Renal cortical epithelial cell (primary cell): ENCODE results near the gene HOXC13. TPM values are rescaled to one million over a fixed set of nuclear protein-coding genes. Genes with fewer than 3 reads are reported as not detected.

Experiments
- DNase-seq: peaks from one replicate; pipeline ENCODE4 v3.0.0-alpha.2; 2011; ENCODE audit warnings: low read depth
- total RNA-seq: library from RNA; depleted of rRNA; stranded (reverse); fragments of >200 nt; gene quantifications from 2 replicates; pipeline ENCODE4 v1.2.3, GENCODE V29; 2014

HOXC13 gene
- total RNA-seq, 1 donor from 2014 or later: 0.15 TPM

DNA sequence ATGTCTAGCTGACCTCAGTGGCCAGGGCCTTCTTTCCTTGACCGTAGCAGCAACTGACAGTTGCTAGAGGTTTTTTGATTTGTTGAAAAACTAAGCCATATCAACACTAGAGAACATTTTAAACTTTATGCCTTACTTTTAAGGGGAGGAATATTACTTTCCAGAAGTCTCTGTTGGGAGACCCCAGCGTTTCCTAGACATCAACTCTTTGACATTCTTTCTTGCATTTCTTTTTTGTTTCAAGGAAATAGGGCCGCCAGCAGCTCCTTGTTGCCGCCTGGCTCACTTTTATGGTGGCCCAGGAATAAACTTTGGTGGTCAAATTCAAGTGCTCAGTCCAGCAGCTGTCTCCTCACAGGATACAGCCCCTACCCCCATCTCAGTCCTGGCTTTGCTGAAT is 31.8 kb downstream of the HOXC13 start:
- DNase-seq: no peak

DNA sequence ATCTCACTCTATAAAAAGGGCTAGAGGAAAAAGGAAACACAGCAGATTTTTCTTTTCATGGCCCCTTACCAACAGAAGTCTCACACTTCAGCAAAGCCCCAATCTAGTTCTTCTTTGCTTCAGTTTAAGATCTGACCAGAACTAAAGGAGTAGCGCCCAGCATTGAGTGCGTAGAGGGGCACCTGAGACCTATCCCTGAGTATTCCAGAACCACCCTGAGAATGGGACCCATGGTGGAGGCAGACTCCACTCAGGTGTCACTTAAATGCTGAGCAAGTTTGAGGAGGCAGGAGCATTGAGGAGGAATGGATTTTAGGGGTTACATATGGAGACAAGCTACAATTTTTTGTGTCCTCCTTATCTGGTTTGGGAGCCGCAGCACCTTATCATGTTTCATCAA is 32.5 kb downstream of the HOXC13 start:
- DNase-seq: no peak

DNA sequence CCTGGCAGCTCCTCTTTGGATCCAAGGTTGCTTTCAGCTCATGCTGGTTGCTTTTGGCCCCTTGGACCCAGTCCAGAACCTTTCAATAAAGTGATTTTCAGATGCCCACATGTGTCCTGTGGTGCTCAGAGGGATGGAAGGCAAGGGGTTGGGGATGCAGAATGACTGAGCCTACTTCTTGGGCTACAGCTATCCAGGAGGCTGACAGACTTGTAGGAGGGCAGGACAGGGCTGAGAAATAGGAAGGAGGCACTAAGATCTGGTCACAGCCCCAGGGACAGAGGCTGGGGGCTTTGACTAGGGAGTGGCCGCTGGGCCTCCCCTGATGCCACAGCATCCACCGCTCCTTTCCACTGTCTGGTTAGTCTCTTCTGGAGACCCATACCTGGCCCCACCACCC is 33.1 kb downstream of the HOXC13 start:
- DNase-seq: no peak

DNA sequence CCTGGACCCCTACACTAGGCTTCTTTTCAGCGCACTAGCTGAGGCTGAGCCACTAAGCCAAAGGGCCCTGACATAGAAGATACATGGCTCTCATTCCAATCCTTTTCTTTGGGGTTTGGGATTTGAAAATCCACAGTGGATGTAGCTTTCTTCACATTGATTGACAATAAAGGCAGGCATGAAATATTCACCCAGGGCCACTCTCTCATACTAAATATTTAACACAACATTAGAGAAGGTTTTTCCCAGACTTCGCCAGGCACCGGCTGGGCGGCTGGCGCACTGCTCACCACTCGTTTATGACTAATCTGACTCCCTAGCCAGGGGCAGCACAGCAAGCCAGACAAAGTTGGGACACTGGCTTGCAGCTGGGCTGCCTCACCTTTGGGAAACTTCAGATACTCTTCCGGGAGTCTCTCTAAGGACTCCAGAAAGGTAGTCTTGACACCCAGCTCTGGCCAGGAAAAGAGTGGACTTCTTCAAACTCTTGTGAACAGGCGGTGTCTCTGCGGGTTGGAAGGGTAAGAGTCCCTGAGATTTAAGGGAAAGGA is 33.6 kb downstream of the HOXC13 start:
- DNase-seq: no peak

DNA sequence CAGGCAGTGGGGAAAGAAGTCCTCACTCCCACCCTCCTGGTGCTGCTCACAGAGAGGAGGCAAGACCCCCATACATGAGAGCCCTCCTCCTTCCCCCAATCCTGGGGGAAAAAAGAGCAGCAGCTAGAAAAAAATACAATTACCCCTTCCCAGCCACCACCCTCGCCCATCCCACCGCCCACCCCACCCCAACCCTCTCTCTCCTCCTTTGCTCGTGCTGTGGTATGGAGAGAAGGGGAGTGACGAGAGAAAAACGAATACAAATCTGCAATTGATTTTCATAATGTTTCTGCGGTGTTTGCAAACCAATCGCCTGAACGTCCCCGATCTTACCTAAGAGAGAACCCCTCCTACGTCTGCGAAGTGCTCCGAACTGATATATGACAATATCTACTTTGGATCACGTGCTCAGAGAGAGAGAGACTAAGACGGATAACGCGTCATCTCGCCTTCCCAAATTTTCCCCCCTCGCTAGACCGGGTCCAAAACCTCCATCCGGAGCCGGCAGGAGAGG is 34.1 kb downstream of the HOXC13 start, which contains the start of gene HOXC11:
TSS of gene HOXC11 (plus strand) at position 405 of the 514 bp plus-strand sequence. CDS start 116 bp downstream, outside the sequence.
- DNase-seq: no peak

DNA sequence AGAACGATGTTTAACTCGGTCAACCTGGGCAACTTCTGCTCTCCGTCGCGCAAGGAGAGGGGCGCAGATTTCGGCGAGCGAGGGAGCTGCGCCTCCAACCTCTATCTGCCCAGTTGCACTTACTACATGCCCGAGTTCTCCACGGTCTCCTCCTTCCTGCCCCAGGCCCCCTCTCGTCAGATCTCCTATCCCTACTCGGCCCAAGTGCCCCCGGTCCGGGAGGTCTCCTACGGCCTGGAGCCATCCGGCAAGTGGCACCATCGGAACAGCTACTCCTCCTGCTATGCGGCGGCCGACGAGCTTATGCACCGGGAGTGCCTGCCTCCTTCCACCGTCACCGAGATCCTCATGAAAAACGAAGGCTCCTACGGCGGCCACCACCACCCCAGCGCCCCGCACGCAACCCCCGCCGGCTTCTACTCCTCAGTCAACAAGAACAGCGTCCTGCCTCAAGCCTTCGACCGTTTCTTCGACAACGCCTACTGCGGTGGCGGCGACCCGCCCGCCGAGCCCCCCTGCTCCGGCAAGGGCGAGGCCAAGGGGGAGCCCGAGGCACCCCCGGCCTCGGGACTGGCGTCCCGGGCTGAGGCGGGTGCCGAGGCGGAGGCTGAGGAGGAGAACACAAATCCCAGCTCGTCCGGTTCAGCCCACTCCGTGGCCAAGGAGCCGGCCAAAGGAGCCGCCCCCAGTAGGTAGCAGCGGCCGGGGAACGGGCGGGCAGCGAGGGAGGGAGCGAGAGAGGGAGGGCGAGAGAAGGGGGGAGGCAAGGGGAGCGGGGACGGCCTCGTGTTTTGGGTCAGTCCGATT is 34.8 kb downstream of the HOXC13 start:
- DNase-seq: no peak

DNA sequence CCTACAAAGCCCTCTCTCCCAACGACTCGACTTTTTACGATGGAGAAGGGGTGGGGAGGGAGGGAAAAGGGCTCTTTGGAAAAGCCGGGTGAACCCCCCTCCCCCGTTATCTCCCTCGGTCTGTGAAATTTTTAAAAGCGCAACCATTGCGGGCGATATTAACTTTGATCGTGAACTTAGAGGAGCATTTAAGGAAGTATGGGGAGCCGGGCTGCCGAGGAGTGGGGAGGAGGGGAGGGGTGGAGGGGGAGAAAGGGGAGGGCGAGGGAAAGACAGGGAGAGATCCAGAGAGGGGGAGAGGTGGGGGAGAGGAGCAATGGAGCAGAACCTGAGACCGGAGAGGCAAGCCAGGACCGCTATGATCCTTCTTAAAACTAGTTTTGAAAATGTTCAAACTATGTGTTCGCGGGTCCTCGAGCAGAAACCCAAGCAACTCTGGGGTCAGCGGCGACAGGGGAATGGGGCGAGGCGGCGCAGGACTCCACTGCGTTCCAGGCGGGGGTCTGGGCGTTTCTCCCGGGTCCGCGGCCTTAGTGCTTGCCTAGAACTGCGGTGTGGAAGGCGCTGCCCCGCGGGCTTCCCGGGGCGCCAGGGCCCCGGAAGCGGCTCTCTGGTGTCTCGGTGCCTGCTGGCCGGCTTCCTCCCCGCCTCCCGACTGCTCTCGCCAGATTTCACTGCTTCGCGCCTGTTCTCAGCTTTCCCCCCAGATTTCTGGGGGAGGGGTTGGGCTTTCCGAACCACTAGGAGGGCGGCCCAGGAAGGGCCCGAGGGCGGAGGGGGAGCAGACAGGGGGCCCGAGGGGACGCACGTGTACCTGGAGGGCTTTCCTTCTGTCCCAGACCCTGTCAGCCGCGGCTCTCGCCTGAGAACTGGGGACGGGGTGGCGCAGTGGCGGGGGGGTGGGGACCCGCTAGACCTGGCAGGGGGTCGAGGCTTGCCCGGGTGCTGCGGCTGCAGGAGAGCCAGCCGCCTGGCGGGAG is 35.7 kb downstream of the HOXC13 start, which contains the start of gene HOTAIR:
TSS of gene HOTAIR (minus strand) at position 871 of the 980 bp plus-strand sequence.
- DNase-seq: no peak

DNA sequence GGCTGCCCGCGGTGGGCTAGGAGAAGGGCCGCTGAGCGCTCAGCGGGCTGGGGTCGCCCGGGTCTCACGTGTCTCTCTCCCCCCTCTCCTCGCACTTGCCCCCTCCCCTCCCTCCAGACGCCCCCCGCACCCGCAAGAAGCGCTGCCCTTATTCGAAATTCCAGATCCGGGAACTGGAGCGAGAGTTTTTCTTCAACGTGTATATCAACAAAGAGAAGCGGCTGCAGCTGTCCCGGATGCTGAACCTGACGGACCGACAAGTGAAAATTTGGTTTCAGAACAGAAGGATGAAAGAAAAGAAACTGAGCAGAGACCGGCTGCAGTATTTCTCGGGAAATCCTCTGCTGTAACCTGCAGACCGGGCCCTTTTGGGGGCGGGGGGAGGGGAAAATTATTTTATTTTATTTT is 36.4 kb downstream of the HOXC13 start:
- DNase-seq: no peak

DNA sequence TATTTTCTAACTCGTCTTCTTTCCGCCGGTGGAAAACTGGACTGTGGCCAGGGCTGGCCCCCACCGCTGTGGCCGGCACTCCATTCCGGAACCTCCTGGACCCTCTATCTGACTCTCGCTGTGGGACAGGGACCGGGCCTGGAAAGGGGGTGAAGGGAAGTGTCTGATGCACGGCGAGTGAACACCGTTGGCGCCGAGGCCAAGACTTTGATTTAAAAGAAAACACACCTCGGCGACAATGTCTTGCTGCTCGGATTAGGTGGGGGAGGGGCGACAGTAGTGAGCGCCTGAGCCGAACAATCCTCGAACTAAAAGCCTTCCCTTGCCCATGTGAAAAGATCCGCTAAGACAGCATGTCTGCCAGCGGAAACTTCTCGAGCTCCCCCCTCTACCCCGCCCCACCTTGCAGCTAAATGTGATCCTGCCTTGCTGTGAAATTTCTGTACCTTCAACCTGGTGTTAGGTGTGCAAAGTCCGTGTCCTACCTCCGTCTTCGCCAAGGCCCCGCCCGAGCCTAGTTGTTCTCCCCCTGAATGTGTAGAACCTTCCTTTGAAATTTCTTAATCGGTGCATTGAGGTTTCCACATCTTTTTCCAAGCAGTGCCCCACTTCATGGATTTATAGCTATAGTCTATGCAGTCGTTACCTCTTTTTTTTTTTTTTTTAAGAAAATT is 37.0 kb downstream of the HOXC13 start:
- no peak for DNase-seq

DNA sequence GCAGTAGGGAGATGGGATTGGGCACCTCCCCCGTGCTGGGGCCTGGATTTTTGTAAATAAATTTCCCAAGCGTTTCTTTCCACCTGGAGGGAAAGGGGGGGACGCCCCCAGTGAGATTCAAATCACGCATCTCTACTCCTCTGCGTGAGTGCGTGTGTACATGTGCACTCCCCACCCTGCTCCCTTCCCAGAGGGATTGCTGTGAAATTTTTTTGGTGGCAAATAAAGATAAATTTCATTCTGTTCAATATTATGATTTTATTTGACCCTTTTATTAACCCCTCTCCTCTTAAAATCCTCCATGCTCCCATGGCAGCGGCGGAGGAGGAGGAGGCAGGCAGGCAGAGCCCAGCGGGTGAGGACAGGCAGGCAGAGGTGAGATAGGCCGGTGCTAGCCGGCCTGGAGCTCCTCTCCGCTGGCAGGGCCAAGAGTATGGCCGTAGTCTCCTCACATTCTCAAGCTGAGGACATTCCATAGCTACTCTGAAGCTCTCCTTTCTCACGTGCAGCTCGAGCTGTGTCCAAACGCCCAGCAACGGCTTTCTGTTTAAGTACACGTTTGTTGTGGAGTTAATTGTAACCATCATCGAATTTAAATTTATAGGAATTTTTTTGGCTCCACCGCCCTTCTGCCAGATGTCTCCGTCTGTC is 37.7 kb downstream of the HOXC13 start:
- DNase-seq: no peak

DNA sequence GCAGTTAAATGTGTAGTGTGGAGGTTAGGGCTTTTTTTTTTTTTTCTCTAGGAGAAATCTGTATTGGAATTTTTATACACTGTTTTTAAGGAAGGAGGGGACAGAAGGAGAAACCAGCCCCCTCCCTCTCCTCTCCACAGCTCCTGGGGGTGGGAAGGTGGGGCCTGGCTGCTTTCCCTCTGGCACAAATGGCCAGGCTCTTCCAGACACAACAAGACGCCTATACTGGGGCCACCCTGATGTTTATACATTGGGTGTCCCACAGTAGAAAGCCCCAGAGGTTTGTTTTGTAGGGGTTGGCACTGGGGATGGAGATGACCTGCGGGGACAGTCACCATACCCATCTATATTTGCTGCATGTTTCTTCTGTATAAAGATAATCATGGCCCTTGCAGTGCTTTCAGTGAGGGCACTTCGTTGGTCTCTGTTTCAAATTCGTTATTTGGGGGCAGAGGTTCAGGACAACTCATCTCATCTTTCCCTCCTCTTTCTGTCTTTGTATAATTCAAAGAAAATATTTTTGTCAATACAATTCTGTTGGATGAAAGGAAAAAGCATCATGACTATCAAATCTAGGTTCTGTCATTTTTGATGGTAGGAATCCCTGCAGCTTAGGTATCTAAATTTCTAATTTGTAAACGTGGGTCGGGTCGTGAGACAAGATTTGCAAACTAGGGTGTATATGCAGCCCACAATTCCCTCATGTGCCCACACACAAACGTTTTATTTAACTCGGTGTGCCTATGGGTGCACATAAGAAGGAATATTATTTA is 38.4 kb downstream of the HOXC13 start:
- no peak for DNase-seq

DNA sequence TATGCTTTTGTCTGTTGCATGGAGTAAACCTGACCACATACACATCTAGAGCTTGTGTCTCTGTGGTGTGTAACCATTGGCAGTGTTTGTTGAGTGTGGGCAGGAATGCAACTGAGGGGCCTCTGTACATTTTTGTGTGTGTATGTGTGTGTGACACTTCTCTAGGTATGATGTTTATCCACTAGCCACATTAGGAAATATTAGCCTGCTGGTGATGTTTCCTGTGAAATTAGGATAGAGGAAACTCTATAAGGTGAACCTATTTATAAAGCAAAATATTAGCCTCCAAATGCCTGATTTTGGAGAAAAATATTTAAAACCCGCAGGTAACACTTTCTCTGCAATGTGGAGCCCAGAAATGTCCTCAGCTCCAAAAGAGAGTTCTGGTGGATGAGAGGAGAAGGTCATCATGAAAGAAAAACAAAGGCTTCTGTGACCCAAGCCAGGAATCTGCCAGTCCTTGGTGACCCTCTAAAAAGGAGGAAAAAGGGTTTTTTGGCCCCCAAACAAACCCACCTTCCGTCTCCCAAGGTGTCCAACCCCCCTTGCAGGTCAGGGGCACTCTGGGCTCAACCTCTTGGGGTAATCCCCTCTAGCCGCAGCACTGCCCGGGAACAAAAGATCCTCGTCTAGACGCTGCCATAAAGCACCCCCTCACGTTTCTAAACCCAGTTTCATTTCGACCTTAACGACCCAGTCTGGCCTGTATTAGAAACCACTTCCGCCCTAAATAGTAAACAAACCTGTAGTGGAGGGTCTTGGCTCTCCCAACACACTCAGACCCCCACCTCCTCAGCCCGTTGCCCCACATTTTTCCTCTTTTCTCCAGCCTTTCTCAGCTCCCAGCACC is 39.2 kb downstream of the HOXC13 start:
- DNase-seq: no peak

DNA sequence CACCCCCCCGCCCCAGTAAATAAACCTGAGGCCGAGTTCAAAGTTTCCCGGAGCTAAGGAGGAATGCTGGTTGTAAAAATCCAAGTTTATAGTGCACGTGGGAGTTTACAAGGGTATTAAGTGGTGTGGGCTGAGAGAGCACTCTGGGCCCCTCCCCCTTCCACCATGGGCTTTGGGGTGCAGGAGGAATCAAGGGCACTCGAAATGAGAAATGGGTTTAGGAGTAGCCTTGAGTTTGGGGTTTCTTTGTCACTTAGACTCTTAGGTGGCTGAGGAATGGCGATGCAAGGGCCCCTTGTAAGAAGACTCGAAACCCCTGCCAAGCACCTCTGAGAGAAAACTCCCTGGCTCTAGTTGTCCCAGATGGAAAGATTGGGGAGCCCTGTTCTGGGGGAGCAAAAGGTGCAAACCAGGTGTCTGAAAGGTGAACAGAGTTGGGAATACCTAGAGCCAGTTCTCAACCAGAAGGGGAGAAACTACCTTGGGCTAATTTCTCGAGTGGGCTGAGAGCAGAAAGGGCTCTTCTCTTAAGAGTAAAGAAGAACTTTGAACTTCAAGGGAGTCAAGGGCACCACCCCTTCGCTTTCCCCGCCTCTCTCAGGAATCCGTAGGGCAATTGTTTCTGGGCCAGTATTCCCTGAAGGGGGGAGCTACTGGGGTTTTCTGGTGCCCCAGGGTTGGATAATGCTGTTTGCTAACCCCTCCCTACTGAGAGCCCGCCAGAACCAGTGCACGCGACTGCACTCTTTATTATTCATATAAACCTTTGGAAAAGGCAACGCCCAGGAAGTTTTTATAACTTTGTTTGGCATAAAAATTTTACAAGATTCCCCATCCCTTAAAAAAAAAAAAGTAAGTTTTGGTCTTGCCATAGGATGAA is 40.1 kb downstream of the HOXC13 start:
- DNase-seq: no peak

DNA sequence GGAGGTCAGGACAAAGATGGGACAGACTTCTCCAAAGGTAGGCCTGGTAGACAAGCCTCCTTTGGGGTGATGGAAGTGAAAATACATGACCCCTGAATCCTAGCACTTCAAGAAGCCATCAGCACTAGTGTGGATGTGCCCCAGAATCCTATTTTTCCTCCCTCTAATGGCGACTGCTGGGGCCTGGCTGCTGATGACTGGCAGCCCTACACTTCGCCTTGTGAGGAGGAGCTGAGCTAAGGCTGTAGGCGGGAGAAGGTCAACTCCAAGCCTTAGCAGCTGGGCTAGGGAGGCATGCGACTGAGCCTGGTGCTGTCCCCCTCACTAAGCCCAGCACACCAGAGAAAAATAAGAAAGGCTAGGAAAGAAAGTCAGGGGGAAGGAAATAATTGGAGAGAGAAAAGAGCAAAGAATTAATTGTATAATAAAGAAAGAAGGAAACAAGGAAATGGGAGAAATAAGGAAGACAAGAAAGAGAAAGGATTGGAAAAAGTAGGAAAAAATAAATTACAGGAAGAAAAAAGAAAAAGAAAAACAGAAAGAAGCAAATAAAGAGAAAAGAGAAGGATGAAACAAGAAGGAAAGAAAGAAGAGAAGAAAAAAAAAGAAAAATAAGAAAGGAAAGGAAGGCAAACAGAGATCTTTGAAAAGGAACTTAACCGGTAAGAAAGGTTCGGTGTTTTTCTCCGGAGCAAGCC is 41.6 kb downstream of the HOXC13 start:
- DNase-seq: no peak

DNA sequence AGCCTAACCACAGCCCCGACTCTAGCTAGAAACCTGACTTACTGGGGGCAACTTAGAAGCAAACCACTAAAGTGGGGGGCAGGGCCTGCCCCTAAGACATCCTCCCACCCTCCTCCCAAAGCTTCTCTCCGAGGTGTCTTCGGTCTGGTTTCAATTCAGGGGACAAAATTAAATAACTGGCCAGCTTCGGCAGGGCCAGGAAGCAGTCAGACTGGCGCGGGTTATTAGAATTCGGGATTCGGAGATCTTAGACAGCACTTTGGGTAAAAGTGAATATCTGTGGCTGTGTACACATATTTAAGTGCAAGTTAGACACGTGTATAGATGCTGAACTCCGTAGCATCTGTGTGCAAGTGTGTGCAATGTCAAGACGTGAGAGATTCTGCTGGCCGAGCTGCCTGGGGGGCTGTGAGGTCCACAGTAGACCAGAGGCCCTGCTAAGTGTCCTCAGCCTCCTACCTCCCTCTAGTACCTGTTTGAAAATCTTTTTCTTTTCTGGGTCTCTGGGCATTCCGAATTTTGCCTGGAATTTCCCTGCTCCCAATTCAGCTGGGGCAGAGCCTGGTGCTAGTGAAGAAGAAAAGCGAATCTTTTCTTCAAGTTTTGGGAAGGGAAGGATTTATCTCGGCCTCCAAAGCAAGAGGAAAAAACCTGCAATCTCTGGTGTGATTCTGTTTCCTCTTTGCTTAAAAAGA is 42.3 kb downstream of the HOXC13 start:
- DNase-seq: no peak

DNA sequence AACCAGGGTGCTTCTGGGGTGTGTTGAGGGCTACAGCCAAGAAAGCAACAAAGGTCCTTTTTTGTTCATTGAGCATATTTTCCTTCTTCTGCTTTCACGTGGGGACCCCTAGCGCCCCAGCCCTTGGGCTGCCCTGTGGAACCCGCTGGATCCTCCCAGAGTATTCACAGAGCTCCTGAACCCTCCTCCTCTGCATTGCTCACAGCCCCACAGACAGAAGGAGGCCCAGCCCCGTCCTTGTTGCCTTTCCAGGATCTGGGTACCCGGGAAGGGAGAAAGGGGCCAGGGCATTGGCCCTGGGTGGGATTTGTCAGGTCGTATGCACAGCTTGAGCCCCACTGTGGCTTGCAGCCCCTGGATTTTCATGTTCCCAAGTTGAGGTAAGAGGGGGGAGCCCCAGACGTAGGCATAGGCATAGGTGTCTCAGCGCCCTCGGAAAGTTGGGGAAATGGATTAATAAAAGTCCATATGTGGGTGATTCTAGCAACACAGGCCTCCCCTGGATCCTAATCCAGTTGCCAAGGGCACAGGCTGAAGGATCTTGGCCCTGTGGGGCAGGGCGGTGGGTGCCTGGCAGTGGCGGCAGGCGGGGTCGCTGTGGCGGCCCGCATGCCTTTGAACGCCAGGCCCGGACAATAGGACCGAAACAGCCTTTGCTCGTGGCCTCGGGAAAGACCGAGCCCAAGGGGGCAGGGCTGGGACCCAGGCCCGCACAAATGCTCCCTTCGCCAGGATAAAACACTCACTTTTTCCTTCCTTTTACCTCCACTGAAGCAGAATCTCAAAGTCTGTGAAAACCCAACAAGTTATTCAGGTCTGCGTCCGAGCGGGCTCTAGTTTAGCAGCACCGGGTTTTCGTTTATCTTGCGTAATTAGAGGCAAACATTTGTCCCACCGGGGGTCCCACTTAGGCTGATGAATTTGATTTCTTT is 43.3 kb downstream of the HOXC13 start:
- DNase-seq: no peak
